Psoas muscle (tissue), 8 donors: ENCODE measurements around the gene ADORA1. TPM values are rescaled to one million over a fixed set of nuclear protein-coding genes. Genes with fewer than 3 reads are reported as not detected.

ENCODE experiments used
- ATAC-seq, 4 donors: fragments of 200-7000 bp; cut with Tn5 transposase; one replicate each; pipeline ENCODE4 v1.9.1; 2020; ENCODE audit warnings: moderate library complexity in 3 of 4, mild to moderate bottlenecking in 2 of 4
- DNase-seq, 2 donors: peaks; one replicate each; pipeline ENCODE4 v3.0.0-alpha.2; 2020
- H3K27ac ChIP-seq: fragments of 200-600 bp; one replicate; pipeline ENCODE4 v1.8.0; 2022
- H3K27me3 ChIP-seq, 3 donors: fragments of 200-600 bp in 1 of 3; one replicate each; pipeline versions ENCODE4 v1.6.1 to v1.8.0; 2013 to 2022; ENCODE audit warnings: low read length in 2 of 3, mild to moderate bottlenecking in 2 of 3, moderate library complexity in 1 of 3; ENCODE audit not compliant: insufficient read depth in 3 of 3
- H3K36me3 ChIP-seq, 2 donors: fragments of 200-600 bp in 1 of 2; one replicate each; pipeline versions ENCODE4 v1.6.1 to v1.8.0; 2013 to 2022; ENCODE audit warnings: low read depth in 1 of 2, mild to moderate bottlenecking in 1 of 2, moderate library complexity in 1 of 2; ENCODE audit not compliant: insufficient read depth in 1 of 2
- H3K4me1 ChIP-seq: fragments of 200-600 bp; one replicate; pipeline ENCODE4 v1.8.0; 2022
- H3K4me3 ChIP-seq: fragments of 200-600 bp; one replicate; pipeline ENCODE4 v1.8.0; 2022; ENCODE audit warnings: mild to moderate bottlenecking
- H3K9me3 ChIP-seq: fragments of 200-600 bp; one replicate; pipeline ENCODE4 v1.8.0; 2022
- WGBS, 3 donors: extraction: QIAGEN DNeasy Blood & Tissue Kit; methylation state at CpG; one replicate each; pipeline versions ENCODE4 v1.1.6 to v1.1.7; 2013; 5-methylcytosine and 5-hydroxymethylcytosine counted together
- intact Hi-C, 2 donors: fragments of 100-400 bp; cut with DNase I; formaldehyde crosslinking; loops; one replicate each; pipeline versions ENCODE4 v1.11.0 to v1.14.2; 2022
- polyA plus RNA-seq, 3 donors: library from polyadenylated mRNA; stranded (reverse); fragments of 200-250 nt; gene quantifications; one replicate each; pipeline ENCODE4 v1.2.3, GENCODE V29; 2013
- total RNA-seq, 4 donors: library from RNA; stranded (reverse); fragmentation: NEBNext Ultra II Directional in 2 of 4; extraction: Animal tissue kit (Norgen Biotek cat#: 25700) in 2 of 4; gene quantifications; one replicate each; pipeline versions ENCODE4 v1.2.1 to v1.2.4, GENCODE V29; 2021 to 2023
- TF ChIP-seq, protein P1 (sequence below): fragments of 200-600 bp; IDR thresholded peaks from one replicate; pipeline ENCODE4 v1.8.0; 2022; ENCODE audit warnings: antibody characterized with exemption
- donor health status: healthy with polysubstance abuse.
- donor health status: DM: no; HTN: no; CAD: no; lungs with moderate emphysema.
- donor health status: Bipolar disorder and iron deficiency.
- donor health status: healthy.
- donor health status: DM: yes; HTN: yes; CAD: no.
- donor health status: DM: no; HTN: no; CAD: no.
- donor health status: DM: no; HTN: no; CAD: no.
- donor health status: DM: yes; HTN: yes; CAD: no.

ADORA1 gene
- total and polyA plus RNA-seq, 7 donors = 1.1 to 10.4 (median 1.8) TPM

DNA sequence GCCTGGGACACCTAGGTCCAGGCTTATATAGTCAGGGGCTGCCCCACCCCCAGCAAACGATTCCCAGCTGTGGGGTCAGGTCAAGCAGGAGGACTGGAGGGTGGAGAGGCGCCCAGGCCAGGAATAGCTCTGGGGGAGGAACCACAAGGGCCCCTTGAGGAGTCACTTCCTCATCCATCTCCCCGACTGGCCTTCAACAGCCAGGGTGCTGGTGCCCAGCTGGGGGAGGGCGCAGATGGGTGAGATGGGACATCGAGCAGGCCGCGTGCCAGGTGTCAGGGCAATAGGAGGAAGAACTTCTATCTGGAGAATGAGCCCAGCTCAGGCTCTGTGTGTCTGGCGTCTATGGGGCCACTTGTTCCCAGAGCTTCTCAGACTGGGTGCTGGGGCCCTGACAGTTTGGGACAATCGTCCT is 48.3 kb downstream of the ADORA1 start:
- Histone ChIP-seq H3K36me3 (peaks cover 0 to 3% of the 10 kb centered on the region in 2 donors), H3K9me3 (no peaks in the 10 kb centered on the region), H3K4me1 (peaks cover 59% of the 10 kb centered on the region), H3K4me3 (peak overlapping the region; percentile 38), H3K27me3 (no peaks in the 10 kb centered on the region), H3K27ac (peak overlapping the region; percentile 89)
- peak; percentile 73 to 77 for DNase-seq
- WGBS, 3 donors = 62 to 71% (median 63%) methylated on average over 9 of the region's 9 CpGs
- TF ChIP-seq, protein P1, sequence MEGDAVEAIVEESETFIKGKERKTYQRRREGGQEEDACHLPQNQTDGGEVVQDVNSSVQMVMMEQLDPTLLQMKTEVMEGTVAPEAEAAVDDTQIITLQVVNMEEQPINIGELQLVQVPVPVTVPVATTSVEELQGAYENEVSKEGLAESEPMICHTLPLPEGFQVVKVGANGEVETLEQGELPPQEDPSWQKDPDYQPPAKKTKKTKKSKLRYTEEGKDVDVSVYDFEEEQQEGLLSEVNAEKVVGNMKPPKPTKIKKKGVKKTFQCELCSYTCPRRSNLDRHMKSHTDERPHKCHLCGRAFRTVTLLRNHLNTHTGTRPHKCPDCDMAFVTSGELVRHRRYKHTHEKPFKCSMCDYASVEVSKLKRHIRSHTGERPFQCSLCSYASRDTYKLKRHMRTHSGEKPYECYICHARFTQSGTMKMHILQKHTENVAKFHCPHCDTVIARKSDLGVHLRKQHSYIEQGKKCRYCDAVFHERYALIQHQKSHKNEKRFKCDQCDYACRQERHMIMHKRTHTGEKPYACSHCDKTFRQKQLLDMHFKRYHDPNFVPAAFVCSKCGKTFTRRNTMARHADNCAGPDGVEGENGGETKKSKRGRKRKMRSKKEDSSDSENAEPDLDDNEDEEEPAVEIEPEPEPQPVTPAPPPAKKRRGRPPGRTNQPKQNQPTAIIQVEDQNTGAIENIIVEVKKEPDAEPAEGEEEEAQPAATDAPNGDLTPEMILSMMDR = no peak
- intact Hi-C loops = loop anchor here in 1 of 2 donors (2.0 to 5.0 kb wide), 2 partner anchors 25 to 91 kb away; no protein-coding TSS in a partner anchor
- ATAC-seq = peak in 3 of 4 donors; percentile 5 to 30 (median 22)

DNA sequence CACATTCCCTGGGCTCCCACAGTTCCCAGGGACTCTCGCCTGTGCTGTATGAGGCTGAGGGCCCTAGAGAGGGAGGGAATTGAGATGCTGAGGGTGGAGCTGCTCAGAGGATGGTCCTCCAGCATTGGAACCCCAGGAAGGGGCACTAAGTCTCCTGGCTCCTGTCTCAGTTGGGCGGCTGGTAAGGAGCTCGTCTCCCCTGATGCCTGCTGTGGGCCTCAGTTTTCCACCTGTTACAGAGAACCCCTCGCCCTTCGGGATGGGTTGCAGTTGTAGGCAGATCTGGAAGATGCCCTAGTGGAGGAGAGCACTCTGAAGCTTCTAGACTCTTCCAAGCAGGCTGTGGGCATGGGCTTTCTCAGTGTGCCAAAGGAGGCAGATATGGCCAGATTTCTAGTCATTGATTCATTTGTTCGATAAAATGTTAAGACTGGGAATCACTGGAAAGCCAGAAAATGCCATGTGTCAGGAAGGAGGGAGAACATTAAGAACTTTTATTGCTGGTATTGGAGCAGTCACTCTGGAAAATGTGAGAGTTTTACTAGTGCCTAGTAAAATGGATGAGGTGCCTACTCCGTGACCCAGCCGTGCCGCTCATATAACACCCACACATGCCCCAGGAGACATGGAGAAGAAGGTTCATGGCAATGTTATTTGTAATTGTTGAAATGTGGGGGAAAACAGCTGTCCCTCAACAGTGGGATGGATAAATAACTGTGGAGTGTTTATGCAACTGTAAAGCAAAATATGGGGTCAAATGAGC is 48.9 kb downstream of the ADORA1 start:
- ATAC-seq (no peak), DNase-seq (no peak)
- no peaks in the 10 kb centered on the region for H3K9me3 ChIP-seq
- peak overlapping the region; percentile 89 for H3K27ac ChIP-seq
- intact Hi-C loops = loop anchor here in 1 of 2 donors (5.0 kb wide), 1 partner anchor 91 kb away; no protein-coding TSS in a partner anchor
- WGBS, 3 donors = 90 to 94% (median 94%) methylated on average over 9 of the region's 9 CpGs
- H3K36me3 ChIP-seq = peaks cover 0 to under 1% of the 10 kb centered on the region in 2 donors
- peaks cover 59% of the 10 kb centered on the region for H3K4me1 ChIP-seq
- TF ChIP-seq, protein P1 = no peak
- H3K27me3 ChIP-seq = no peaks in the 10 kb centered on the region
- H3K4me3 ChIP-seq = no peak overlapping the region

DNA sequence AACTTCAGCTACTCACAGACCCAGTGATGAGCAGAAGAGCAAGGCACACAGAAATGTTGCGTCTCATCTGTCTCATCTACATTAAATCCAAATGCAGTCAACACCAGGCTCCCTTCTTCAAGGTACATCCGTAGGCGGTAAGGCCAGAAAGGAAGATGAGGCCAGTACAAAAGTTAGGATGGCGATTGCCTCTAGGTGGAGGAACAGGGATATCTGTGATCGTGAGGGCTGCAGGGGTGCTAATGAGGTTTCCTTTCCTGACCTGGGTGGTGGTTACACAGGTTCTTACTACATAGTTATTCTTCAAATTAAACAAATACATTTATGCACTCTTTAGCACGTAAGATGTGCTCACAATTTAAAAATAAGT is 49.5 kb downstream of the ADORA1 start:
- Histone ChIP-seq H3K27me3 (no peaks in the 10 kb centered on the region), H3K4me1 (peaks cover 59% of the 10 kb centered on the region), H3K27ac (peak overlapping the region; percentile 89), H3K4me3 (no peak overlapping the region), H3K9me3 (no peaks in the 10 kb centered on the region), H3K36me3 (no peaks in the 10 kb centered on the region)
- 91 to 95% (median 94%) methylated on average over 6 of the region's 6 CpGs for WGBS, 3 donors
- TF ChIP-seq, protein P1 = no peak
- intact Hi-C loops = loop anchor here in 1 of 2 donors (5.0 kb wide), 1 partner anchor 90 kb away; no protein-coding TSS in a partner anchor
- ATAC-seq (no peak), DNase-seq (no peak)

DNA sequence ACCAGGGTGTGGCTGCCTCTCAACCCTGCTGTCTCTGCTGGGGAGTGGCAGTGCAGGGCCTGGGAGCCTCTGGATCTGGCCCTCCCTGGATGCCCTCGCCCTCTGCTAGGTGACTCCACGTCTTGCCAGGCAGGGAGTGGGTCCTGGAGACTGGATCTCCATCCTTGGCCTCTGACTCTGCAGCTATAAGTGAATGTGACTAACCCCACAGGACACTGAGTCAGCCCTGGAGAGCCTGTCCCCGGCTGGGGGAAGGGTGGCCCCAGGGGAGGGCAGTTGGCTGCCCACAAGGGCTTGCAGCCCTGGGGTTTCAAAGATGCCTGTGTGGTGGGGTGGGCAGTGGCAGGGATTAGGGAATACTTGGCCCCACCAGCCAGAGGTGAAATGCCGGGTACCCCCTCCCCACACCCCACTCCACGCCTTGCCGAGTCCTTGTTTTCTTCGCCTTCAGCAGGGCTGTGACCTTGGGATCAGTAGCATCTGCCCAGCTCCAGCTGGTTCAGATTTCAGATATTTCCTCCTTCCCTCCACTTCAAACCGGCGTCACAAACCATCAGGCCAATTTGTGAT is 50.0 kb downstream of the ADORA1 start:
- peaks cover 56% of the 10 kb centered on the region for H3K4me1 ChIP-seq
- no peaks in the 10 kb centered on the region for H3K9me3 ChIP-seq
- no peak overlapping the region for H3K4me3 ChIP-seq
- ATAC-seq (peak; percentile 67 to 76 (median 74)), DNase-seq (peak; percentile 69 to 85)
- intact Hi-C loops = loop anchor here in 1 of 2 donors (5.0 kb wide), 1 partner anchor 90 kb away; no protein-coding TSS in a partner anchor
- peak overlapping the region; percentile 89 for H3K27ac ChIP-seq
- no peaks in the 10 kb centered on the region for H3K36me3 ChIP-seq
- 33 to 59% (median 38%) methylated on average over 9 of the region's 9 CpGs for WGBS, 3 donors
- TF ChIP-seq, protein P1 = no peak
- H3K27me3 ChIP-seq = no peaks in the 10 kb centered on the region
